CD4-positive, alpha-beta T cell treated with Interleukin-17A for 1 hour (primary cell): ENCODE data around the gene HPSE.
A peak's percentile ranks its signal among the peaks of the same experiment; 100 is the strongest.
"Not testable (repeated sequence)": the region's sequence is repeated elsewhere in the genome, so short reads cannot be mapped to it uniquely, and the experiment has no call there.

Source experiments
- DNase-seq: peaks from one replicate; pipeline ENCODE4 v3.0.0-alpha.2; 2020

The HPSE gene

DNA sequence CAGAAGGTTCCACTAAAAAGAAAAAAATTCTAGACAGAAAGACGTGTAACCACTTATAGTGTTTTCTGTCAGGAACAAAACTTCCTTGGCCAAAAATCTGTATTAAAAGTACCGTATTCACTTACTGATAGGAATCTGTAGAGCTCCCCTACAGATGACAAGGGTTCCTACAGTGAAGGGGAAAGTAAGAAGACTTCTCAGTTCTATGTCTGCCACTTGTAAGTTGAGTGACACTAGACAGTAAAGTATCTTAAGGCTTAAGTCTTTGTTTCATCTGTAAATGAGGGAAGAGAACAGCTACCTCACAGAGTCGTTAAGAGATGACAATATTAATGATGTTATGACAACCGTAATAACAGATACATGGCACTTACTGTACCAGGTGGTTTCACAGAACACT lies 53.3 kb downstream of the HPSE start:
- peak; percentile 14 for DNase-seq

DNA sequence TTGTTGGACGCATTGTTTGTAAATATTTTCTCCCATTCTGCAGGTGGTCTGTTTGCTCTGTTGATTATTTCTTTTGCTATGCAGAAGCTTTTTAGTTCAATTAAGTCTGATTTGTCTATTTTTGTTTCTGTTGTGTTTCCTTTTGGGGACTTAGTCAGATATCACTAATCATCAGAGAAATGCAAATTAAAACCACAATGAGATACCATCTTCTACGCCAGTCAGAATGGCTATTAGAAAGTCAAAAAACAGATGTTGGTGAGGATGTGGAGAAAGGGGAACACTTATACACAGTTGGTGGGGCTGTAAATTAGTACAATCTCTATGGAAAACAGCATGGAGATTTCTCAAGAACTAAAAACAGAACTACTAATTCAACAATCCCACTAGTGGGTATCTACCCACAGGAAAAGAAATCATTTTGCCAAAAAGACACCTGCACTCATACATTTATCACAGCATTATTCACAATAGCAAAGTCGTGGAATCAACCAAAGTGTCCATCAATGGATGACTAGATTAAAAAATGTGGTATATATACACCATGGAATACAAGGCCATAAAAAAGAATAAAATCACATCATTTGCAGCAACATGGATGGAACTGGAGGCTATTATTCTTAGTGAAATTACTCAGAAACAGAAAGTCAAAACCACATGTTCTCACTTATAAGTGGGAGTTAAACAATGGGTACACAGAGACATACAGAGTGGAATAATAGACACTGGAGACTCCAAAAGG lies 58.2 kb downstream of the HPSE start:
- peak; percentile 26 for DNase-seq

DNA sequence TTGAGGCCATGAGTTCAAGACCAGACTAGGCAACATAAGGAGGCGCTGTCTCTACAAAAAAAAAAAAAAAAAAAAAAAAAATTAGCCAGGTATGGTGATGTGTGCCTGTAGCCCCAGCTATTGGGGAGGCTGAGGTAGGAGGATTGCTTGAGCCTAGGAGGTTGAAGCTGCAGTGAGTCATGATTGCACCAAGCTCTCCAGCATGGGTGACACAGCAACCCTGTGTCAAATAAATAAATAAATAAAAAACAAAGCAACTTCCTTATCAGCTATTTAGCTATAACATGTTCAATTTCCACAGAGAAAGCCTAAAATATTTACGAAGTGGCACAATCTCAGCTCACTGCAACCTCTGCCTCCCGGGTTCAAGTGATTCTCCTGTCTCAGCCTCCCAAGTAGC lies 60.7 kb downstream of the HPSE start:
- DNase-seq, result not testable (repeated sequence)

DNA sequence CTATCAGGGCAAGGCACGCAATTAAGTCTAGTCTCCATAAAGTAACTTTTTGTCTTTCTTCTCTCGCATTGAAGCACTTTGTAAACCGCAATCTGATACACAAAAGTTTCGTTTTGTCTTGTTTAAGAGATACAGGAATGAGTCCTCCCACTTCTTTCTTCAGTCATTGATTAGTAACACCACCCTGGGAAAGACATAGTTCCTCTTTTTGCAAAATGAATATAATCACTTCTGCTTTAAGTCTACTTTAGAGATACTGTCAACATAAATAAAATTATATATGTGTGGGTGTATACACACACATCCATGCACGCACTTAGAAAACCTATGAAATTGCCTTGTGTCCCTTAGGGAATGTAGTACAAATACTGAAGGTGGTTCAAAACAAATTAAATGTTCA lies 61.7 kb downstream of the HPSE start:
- DNase-seq, result no peak

DNA sequence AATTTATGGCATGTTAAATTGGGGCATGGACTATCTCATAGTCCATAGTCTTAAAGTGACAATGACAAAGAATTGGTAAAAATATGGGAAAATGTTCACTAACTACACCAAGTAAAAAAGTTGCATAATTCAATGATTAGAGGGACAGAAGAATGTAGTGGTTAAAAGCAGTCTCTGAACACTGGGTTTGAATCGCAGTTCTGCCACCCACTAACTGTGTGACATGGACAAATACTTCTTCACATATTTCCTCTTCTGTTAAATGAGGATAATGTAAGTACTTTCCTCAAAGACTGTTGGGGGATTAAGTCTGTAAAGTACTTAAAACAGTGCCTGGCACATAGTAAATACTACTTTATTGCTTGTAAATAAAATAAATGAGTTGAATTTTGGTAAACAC lies 65.4 kb downstream of the HPSE start:
- DNase-seq, result no peak

DNA sequence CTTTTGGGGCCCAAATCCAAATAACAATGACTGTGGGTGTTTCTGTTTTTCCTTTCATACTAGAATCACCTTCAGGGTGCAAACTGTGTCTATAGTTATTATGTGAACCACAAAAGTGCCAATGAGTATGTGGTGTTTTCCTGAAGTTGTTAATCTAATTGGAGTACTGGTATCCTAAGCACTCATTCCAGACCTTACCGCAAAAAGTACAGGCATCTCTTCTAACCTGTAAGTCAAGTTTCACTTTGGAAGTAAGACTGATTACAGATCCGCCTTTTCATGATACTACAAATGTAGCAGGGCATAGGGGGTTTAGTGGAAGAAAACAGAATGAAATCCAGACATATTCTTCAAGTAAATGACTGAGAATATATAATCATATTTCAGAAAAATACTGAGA lies 66.2 kb downstream of the HPSE start:
- no peak for DNase-seq

DNA sequence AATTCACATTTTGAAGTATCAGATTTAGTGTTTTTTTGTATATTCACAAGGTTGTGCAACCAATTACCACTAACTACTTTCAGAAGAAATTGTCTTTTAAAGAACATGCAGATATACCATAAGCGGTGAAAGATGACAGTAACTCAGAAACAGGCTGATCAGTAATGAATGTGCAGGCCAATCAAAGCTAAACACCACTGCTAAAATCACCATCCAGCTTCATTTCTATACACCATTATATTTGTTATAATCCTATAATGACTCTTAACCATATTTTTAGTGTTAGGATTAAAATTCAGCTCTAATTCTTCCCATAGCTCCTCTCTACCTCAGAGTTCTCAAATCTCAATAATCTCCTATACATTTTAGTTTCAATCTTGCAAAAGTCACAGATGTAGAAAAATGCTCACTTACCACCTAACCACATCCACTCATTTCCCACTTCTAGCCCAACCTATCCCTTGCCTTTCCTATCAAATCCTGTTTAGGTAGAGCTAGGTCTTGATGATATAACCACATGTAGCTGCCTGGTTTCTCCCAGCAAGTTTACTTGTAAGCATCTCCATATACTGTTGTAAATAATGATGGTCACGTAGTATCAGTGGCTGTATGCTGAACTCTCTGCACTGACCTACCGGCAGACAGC lies 66.7 kb downstream of the HPSE start:
- no peak for DNase-seq

DNA sequence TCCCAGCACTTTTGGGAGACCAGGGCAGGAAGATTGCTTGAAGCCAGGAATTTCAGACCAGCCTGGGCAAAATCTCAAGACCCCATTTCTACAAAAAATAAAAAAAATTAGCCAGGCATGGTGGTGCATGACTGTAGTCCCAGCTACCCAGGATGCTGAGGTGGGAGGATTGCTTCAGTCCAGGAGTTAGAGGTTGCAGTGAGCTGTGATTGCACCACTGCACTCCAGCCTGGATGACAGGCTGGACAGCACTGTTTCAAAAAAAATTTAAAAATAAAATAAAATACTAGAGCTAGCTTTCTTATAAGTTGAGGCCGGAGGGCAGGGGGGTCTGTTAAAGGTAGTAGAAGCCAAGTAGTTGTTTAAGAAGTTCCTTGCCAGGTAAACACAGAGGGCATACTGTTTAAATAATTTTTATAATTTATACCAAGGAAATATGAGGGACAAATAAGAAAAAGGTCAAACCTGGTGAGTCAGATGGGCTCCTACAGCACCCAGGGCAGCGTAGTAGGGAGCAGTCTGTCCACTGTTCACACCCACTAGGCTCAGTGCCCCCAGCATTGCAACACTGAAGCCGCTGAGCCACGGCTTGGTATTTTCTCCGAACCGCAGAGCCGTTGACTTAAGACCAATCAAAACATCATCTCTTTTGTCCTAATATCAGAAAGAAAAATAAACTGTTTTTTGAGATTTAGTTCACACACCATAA lies 67.4 kb downstream of the HPSE start:
- DNase-seq, result no peak

DNA sequence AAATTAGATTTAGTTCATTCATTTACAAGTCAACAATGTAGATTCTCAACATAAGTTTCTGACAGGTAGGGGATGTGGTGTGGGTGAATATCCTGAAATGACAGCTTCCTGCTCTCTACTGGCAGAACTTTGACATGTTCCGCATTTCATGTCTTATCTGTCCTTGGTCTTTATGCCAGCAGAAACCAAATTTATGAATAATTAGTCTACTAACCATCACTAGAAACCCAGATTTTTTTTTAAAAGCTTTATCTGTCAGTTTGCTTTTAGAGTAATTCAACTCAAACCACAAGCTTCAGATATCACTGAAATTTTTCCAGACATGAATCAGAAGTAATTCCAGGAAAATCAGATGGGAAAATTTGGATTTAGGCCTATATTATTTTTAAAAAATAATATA lies 68.0 kb downstream of the HPSE start:
- DNase-seq, result peak; percentile 31

DNA sequence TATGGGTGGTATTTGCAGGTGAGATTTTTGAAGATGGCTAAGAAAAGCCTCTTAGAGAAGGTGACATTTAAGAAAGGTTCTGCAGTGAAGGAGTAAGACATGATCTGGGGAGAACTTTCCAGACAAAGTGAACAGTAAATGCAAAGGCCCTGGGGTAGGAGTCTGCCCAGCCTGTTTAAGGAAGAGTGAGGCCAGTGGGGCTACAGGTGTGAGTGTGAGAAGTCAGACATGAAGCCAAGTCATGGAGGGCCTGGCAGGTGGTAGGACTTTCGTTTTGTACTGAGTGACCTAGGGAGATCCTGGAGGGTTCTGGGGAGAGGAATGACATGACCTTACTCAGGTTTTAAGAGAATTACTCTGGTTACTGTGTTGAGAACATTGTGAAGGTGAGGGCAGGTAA lies 71.5 kb downstream of the HPSE start:
- DNase-seq, result no peak

DNA sequence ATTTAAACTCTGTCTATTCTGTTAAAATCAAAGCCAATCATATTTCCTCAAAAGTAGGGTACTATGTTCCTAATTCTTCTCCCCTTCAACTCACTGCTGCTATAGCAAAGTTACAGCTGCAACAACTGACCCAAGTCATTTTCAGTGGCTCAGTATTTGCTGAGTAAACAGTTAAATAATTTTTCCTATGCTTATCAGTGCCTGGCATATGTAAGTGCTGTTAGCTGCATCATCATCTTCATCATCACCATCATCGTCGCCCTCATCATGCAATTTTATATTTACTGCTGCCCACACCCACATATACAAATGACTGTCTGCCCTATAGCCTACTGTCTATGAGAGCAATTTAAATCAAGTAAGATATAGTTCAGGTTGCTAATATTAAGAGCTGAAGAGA lies 72.0 kb downstream of the HPSE start:
- DNase-seq, result no peak

DNA sequence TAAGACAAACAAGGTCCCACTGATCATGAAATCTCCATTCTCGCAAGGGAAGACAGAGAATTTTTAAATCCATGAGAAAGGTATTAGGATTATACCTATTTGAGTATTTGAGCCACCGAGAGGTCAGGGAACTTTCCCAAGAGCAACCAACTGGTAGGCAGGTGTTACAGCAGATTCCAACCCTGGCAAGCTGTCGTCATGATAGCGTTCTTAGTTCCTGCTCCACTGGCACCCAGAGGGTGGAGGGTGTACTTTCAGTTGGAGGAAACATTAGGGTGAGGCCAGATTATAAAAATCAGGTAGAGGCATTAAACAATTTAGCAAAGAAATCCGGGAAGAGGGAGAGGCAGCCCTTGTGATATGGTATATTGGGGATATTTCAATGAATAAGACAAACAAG lies 73.3 kb downstream of the HPSE start:
- no peak for DNase-seq

DNA sequence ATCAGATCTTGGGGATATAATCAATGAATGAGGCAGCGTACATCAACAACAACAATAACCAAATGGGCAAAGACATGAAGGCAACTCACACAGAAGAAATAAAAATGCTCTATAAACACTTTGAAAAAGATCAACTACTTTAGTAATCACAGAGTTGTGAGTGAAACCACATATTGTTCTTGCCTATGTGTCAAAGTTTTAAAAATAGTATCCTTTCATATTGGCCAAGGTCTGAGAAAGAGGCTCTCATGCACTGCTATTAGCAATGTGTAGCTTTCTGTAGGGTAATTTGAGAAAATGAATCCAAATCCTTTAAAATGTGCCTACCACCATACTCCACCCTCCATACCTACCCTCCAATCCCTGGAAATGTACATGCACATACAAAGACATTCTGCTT lies 75.1 kb downstream of the HPSE start:
- no peak for DNase-seq

DNA sequence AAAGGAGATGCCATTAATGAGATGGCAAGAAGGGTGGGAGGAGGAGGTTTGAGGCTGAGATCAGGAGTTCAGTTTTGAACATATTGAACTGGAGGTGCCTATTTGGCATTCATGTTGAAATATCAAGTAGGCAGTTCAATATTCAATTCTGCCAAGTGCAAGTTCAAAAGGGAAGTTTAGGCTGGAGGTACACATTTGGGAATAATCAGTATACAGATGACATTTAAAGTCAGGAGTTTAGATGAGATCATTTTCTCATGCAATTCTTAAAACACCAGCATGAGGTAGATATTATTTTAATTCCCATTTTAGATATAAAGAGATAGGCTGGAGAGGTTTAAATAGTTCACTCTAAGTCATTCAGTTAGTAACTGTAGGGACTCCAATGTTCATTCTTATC lies 76.2 kb downstream of the HPSE start:
- no peak for DNase-seq

DNA sequence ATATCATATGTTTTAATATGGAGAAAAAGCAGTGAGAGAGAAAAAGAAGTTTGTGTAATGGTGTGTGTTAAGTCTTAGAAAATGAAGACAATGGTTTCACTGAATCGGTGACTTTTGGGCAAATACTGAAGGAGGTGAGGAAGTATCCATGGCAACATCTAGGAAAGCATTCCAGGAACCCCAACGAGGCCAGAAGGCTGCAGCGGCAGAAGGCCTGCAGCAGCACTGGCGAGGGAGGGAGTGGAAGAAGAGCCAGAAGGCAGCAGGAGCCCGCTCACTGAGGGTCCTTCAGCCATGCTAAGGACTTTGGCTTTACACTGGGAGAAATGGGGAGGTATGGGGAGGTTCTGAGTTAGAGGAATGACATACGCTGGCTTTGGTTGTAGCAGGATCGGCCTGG lies 76.8 kb downstream of the HPSE start:
- DNase-seq, result no peak

DNA sequence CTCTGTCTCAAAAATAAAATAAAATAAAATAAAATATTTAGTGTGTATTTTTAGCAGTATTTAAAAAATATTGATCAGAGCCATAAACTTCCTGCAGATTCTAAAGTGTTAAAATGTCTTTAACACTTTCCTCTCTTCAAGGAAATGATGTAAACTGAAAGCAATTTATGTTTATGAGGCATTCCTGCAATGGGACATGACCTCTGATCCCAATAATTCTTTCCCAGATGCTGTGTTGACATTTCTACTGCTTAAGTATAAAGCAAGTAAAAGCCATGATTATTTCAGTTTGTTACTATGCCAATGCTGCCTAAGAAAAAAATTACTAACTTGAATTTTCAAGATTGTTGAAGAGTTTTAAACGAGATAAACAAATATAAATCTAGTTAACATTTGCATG lies 79.1 kb downstream of the HPSE start:
- no peak for DNase-seq

DNA sequence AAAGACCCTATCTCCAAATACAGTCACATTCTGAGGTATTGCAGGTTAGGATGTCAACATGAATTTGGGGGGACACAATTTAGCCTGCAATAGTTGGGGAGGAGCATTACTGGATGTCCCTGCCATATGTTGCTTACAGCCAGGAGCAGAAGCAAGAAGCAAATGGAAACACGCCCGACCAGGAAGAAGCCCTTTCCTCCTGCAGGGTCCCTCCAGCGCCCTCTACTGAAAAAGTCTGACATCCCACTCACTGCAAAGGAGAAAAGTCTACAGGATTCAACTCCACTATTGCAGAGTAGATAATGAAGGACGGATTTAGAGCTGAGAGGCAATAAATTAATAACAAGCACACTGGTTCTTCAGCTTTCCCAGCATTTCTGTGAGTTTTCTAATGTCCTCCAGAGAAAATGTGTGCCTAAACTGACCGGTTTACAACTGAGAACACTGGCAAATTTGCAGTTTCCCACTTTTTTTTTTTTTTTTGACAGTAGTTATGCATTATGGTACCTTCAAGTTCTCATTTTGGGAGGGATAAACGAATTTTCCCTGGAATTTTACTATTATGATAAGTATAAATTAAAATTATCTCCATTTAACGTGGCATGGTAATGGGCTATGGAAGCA lies 81.8 kb downstream of the HPSE start:
- peak; percentile 86 for DNase-seq

DNA sequence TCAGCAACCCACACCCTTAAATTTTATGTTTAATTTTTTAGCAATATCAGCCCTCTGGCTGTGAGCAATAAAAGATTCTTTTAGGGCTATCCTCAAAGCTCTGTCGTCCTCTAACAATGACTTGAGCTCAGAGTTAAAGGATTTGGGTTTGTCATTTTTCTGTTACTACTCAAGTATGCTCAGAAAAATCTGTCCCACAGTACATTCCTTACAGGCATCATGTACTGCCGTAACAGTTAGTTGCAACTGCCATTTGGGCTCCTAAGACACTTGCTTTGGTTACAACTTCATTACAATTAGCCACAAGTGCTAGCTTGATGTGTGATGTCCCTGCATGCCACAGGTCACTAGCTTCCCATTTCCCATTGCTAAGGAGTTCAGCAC lies 83.2 kb downstream of the HPSE start:
- no peak for DNase-seq

DNA sequence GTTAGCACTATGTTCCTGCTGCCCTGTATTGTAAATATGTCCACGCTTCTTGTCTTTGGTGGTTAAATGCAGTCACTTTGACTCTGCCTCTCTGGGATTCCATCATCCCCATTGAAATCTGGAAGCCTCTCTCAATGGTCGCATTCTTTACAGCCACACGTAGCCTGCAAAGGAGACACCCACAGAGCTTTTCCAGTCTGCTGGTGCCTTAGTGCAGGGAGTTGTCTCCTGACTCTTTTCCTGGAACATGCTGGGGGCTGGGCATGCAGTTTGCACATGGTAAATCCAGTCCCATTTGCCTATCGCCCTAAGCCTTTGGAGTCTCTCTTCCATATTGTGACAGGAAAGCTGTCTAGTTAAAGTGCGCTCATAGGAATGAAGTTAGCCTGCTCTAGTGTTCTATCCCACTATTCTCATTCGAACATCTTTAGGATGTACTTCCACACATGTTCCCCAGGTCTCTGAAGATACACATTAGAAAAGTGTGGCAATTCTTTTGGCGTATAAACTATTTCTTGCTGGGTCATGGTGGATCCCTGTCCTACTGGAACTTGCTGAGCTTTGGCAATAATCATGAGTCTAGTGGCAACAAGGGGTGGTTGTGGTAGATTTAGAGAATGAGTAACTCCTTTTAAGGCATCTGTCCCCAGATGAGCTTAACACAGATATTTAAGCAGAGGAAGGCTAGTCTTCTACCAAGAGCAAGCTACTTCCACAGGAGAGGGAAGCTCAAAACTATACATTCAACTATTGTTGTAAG lies 83.8 kb downstream of the HPSE start:
- no peak for DNase-seq

DNA sequence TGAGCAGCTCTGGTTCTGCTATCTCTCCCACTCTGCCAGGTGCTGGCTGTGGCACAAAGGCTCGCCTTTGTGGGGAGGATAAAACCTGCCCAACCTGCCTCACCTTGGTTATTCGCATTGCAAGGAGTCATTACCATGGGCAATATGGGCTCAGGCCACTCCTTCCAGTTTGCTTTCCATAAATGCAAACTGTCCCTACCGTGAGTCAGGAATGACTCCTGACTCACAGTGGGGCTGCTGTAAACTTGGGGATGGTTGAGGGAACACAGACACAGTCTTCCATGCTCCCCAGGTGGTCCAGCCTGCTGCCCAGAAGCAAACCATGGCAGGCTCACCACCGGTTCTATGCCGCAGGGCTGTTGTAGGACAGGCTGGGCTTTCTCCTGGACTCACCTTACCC lies 86.2 kb downstream of the HPSE start:
- DNase-seq, result no peak

DNA sequence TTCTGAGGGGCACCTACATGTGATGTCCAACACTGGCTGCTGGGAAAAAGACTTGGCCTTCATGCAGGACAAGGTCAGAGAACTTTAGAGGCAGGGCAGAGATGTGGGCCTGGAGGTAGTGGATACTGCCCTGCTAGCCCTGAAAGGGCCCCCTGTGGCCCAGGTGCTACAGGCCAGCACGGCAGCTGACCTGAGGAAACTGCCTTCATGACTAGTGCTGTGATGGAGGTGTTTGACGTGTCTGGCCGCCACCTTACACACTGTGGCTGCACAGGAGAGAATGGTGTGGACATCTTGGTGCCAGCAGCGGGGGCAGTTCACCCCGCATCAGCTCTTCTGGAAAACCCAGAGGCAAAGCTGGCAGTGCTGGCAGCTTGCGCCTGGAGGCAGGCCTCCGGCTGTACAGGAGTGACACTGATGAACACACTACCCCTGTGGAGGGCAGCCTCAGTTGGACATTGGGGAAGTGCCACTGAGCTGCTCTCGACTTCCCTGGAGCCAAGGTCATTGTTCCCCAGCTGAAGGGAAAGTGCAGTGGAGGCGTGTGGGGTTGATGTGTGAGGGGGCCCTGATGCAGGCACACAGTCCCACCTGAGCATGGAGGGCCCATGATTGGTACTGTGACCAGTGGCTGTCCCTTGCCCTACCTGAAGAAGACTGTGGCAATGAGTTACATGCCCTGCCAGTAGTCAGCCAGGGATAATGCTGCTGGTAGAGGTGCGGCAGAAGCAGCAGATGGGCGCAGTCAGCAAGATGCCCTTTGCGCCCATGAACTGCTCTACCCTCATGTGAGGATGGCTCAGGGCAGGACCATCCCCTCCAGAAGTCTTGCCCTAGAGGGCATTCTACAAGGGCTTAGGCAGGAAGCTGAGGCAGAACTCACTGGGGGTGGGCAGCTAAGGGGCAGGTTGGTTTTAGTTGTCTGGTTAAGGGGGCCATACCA lies 87.0 kb downstream of the HPSE start:
- no peak for DNase-seq
